SK-N-SH treated with all-trans-retinoic acid at 6 μM for 48 hours (cell line): Measurements from ENCODE around the gene SRXN1.

Source experiments
- ATAC-seq: fragments of 200-7000 bp; cut with Tn5 transposase; 3 replicates; pipeline ENCODE4 v1.9.1; 2020; ENCODE audit warnings: mild to moderate bottlenecking, moderate library complexity
- ARNTL ChIP-seq: fragments of 450-650 bp; formaldehyde crosslinking; IDR thresholded peaks from 2 replicates; pipeline ENCODE4 v1.5.0; 2020; ENCODE audit warnings: low read depth, mild to moderate bottlenecking, moderate library complexity, borderline replicate concordance
- BACH2 ChIP-seq: fragments of 250-450 bp; sonication (Bioruptor Pico); IDR thresholded peaks from 2 replicates; pipeline ENCODE4 v1.9.0; 2021; ENCODE audit warnings: mild to moderate bottlenecking, borderline replicate concordance
- CREB5 ChIP-seq: fragments of 250-450 bp; sonication (Bioruptor Pico); IDR thresholded peaks from 2 replicates; pipeline ENCODE4 v1.5.1; 2020; ENCODE audit warnings: low read depth, mild to moderate bottlenecking, moderate library complexity
- CSRNP3 ChIP-seq: fragments of 250-450 bp; sonication (Bioruptor Pico); IDR thresholded peaks from 2 replicates; pipeline ENCODE4 v1.5.1; 2021; ENCODE audit warnings: mild to moderate bottlenecking, moderate library complexity
- ESRRG ChIP-seq: fragments of 250-450 bp; sonication (Bioruptor Pico); IDR thresholded peaks from 2 replicates; pipeline ENCODE4 v1.6.1; 2021; ENCODE audit warnings: mild to moderate bottlenecking
- OSR1 ChIP-seq: fragments of 250-450 bp; sonication (Bioruptor Pico); IDR thresholded peaks from 2 replicates; pipeline ENCODE4 v1.8.0; 2022; ENCODE audit warnings: moderate library complexity, mild to moderate bottlenecking, inconsistent platforms
- POU6F1 ChIP-seq: fragments of 250-450 bp; sonication (Bioruptor Pico); IDR thresholded peaks from 2 replicates; pipeline ENCODE4 v1.8.0; 2021; ENCODE audit warnings: low read depth, mild to moderate bottlenecking, moderate library complexity, borderline replicate concordance
- PPARA ChIP-seq: fragments of 250-450 bp; sonication (Bioruptor Pico); IDR thresholded peaks from 2 replicates; pipeline ENCODE4 v1.5.0; 2020; ENCODE audit warnings: mild to moderate bottlenecking, borderline replicate concordance
- RARB ChIP-seq: fragments of 250-450 bp; sonication (Bioruptor Pico); IDR thresholded peaks from 2 replicates; pipeline ENCODE4 v1.8.0; 2021; ENCODE audit warnings: mild to moderate bottlenecking, moderate library complexity
- SNAI2 ChIP-seq: fragments of 250-450 bp; sonication (Bioruptor Pico); IDR thresholded peaks from 2 replicates; pipeline ENCODE4 v1.5.0; 2020; ENCODE audit warnings: mild to moderate bottlenecking, moderate library complexity
- TOX ChIP-seq: fragments of 250-450 bp; sonication (Bioruptor Pico); IDR thresholded peaks from 2 replicates; pipeline ENCODE4 v1.8.0; 2021; ENCODE audit warnings: mild to moderate bottlenecking, moderate library complexity, borderline replicate concordance
- ZC3H10 ChIP-seq: fragments of 250-450 bp; sonication (Bioruptor Pico); IDR thresholded peaks from 2 replicates; pipeline ENCODE4 v1.5.1; 2021; ENCODE audit warnings: mild to moderate bottlenecking, moderate library complexity
- ZFP30 ChIP-seq: fragments of 450-650 bp; formaldehyde crosslinking; IDR thresholded peaks from 2 replicates; pipeline ENCODE4 v1.5.0; 2022; ENCODE audit warnings: mild to moderate bottlenecking, moderate library complexity
- ZNF565 ChIP-seq: fragments of 450-650 bp; formaldehyde crosslinking; conservative IDR thresholded peaks from 2 replicates; pipeline ENCODE4 v1.5.0; 2020; ENCODE audit warnings: low read depth, mild to moderate bottlenecking, moderate library complexity
- ZNF70 ChIP-seq: fragments of 450-650 bp; formaldehyde crosslinking; IDR thresholded peaks from 2 replicates; pipeline ENCODE4 v1.5.0; 2020; ENCODE audit warnings: mild to moderate bottlenecking, moderate library complexity
- ZNF8 ChIP-seq: fragments of 450-650 bp; formaldehyde crosslinking; IDR thresholded peaks from 2 replicates; pipeline ENCODE4 v1.5.0; 2020; ENCODE audit warnings: mild to moderate bottlenecking, moderate library complexity
- TF ChIP-seq, protein P1 (sequence below): fragments of 250-450 bp; sonication (Bioruptor Pico); IDR thresholded peaks from 2 replicates; pipeline ENCODE4 v1.8.0; 2020; ENCODE audit warnings: mild to moderate bottlenecking, moderate library complexity, borderline replicate concordance
- TF ChIP-seq, protein P2 (sequence below): fragments of 250-450 bp; sonication (Bioruptor Pico); IDR thresholded peaks from 2 replicates; pipeline ENCODE4 v1.5.0; 2020; ENCODE audit warnings: mild to moderate bottlenecking, moderate library complexity

Gene SRXN1

GRCh38 chr20:618980-619379 is 34.0 kb downstream of the SRXN1 start:
- TF ChIP-seq ARNTL (CRISPR knock-in tag): no peak
- no peak for TF ChIP-seq BACH2 (CRISPR knock-in tag)
- TF ChIP-seq CSRNP3 (CRISPR knock-in tag): no peak
- TF ChIP-seq ESRRG (CRISPR knock-in tag): no peak
- no peak for TF ChIP-seq RARB (CRISPR knock-in tag)
- TF ChIP-seq SNAI2 (CRISPR knock-in tag): no peak
- TF ChIP-seq CREB5 (CRISPR knock-in tag): no peak
- TF ChIP-seq TOX (CRISPR knock-in tag): no peak
- TF ChIP-seq, protein P1, sequence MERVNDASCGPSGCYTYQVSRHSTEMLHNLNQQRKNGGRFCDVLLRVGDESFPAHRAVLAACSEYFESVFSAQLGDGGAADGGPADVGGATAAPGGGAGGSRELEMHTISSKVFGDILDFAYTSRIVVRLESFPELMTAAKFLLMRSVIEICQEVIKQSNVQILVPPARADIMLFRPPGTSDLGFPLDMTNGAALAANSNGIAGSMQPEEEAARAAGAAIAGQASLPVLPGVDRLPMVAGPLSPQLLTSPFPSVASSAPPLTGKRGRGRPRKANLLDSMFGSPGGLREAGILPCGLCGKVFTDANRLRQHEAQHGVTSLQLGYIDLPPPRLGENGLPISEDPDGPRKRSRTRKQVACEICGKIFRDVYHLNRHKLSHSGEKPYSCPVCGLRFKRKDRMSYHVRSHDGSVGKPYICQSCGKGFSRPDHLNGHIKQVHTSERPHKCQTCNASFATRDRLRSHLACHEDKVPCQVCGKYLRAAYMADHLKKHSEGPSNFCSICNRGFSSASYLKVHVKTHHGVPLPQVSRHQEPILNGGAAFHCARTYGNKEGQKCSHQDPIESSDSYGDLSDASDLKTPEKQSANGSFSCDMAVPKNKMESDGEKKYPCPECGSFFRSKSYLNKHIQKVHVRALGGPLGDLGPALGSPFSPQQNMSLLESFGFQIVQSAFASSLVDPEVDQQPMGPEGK (CRISPR knock-in tag): no peak
- TF ChIP-seq ZFP30 (CRISPR knock-in tag): no peak
- TF ChIP-seq POU6F1 (CRISPR knock-in tag): no peak
- no peak for ATAC-seq

DNA sequence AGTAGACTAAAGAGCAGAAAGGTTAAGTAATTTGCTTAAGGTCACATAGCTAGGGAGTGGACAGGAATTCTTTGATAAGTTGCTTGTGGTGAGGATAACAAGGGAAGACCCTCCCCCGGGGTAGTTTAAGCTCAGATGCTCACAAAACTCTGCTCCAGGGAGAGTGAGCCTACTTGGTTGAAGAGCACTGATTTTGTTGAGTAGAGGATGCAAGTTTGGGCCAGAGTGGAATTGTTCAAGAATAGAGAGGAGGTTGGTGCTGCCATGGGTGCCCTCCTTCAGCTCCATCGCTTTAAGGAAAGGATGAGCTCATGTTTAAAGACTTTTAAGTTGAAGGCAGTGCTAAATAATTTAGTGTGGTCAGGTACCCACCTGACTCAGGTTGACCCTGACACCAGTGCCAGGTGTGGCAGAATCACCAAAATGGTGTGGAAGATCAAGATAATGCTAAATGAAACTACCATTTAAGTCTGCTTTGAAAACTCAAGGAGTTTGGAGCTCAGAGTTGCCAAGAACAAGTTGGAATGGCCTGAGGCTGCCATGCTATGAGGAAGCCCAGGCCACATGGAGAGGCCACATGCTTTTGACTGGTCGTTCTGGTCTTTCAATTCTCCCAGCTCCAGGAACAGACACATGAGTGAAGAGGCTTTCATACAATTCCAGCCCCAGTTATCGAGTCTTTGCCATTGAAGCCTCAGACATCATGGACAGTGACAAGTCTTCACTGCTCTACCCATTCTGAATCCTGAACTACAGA is 34.9 kb downstream of the SRXN1 start:
- TF ChIP-seq ZC3H10: no peak
- no peak for TF ChIP-seq ZNF565 (CRISPR knock-in tag)
- TF ChIP-seq ZNF70 (CRISPR knock-in tag): no peak
- TF ChIP-seq ZNF8 (CRISPR knock-in tag): no peak
- no peak for TF ChIP-seq ARNTL (CRISPR knock-in tag)
- no peak for TF ChIP-seq OSR1 (CRISPR knock-in tag)
- TF ChIP-seq POU6F1 (CRISPR knock-in tag): no peak
- no peak for TF ChIP-seq BACH2 (CRISPR knock-in tag)
- TF ChIP-seq, protein P2, sequence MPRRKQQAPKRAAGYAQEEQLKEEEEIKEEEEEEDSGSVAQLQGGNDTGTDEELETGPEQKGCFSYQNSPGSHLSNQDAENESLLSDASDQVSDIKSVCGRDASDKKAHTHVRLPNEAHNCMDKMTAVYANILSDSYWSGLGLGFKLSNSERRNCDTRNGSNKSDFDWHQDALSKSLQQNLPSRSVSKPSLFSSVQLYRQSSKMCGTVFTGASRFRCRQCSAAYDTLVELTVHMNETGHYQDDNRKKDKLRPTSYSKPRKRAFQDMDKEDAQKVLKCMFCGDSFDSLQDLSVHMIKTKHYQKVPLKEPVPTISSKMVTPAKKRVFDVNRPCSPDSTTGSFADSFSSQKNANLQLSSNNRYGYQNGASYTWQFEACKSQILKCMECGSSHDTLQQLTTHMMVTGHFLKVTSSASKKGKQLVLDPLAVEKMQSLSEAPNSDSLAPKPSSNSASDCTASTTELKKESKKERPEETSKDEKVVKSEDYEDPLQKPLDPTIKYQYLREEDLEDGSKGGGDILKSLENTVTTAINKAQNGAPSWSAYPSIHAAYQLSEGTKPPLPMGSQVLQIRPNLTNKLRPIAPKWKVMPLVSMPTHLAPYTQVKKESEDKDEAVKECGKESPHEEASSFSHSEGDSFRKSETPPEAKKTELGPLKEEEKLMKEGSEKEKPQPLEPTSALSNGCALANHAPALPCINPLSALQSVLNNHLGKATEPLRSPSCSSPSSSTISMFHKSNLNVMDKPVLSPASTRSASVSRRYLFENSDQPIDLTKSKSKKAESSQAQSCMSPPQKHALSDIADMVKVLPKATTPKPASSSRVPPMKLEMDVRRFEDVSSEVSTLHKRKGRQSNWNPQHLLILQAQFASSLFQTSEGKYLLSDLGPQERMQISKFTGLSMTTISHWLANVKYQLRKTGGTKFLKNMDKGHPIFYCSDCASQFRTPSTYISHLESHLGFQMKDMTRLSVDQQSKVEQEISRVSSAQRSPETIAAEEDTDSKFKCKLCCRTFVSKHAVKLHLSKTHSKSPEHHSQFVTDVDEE (CRISPR knock-in tag): no peak
- TF ChIP-seq CSRNP3 (CRISPR knock-in tag): no peak
- TF ChIP-seq PPARA (CRISPR knock-in tag): no peak
- no peak for TF ChIP-seq ZFP30 (CRISPR knock-in tag)
- ATAC-seq: no peak
